ENCODE data around the gene TIMELESS.

- TF ChIP-seq GATA3 (IDR thresholded peaks at IDR 0.05; ENCODE audit: low read depth, low read length) (no peak), GATA2 (IDR thresholded peaks at IDR 0.05; ENCODE audit: low read depth, low read length) (no peak)
Observed at GRCh38 chr12:56377989-56378316, 71.3 kb downstream of the TIMELESS start.
